Keratinocyte (primary cell): Measurements from ENCODE around the gene CRTAP. TPM values are rescaled to one million over a fixed set of nuclear protein-coding genes. Genes with fewer than 3 reads are reported as not detected.

Source experiments
- DNase-seq: peaks from one replicate; pipeline ENCODE4 v3.0.0-alpha.2; 2011; ENCODE audit warnings: low read depth, missing footprints, low spot score
- FAIRE-seq: peaks from 2 replicates; lab custom pipeline; 2011; peaks lifted over from hg19 to GRCh38; lab: Jason Lieb, UNC
- H2AFZ ChIP-seq: 2 replicates; pipeline ENCODE4 v1.6.0; 2012; ENCODE audit warnings: low read length, control low read depth, inconsistent platforms; ENCODE audit not compliant: control insufficient read depth
- H3K27ac ChIP-seq: 2 replicates; pipeline ENCODE4 v1.5.1; 2011; ENCODE audit warnings: low read length; ENCODE audit not compliant: control insufficient read depth, insufficient read depth
- H3K27me3 ChIP-seq: 3 replicates; pipeline ENCODE4 v1.6.0; 2011; ENCODE audit warnings: low read length; ENCODE audit not compliant: control insufficient read depth, insufficient read depth; ENCODE audit errors: extremely low read depth
- H3K36me3 ChIP-seq, 2 experiments: 2 replicates in 1 of 2; 3 replicates in 1 of 2; pipeline ENCODE4 v1.5.1; 2011; ENCODE audit warnings: low read length in 2 of 2, mild to moderate bottlenecking in 1 of 2; ENCODE audit not compliant: control insufficient read depth in 2 of 2, insufficient read depth in 2 of 2; ENCODE audit errors: extremely low read depth in 1 of 2
- H3K4me1 ChIP-seq: 3 replicates; pipeline ENCODE4 v1.5.1; 2011; ENCODE audit warnings: low read length; ENCODE audit not compliant: control insufficient read depth, insufficient read depth; ENCODE audit errors: extremely low read depth
- H3K4me2 ChIP-seq: 3 replicates; pipeline ENCODE4 v1.6.0; 2011; ENCODE audit warnings: low read depth, low read length; ENCODE audit not compliant: control insufficient read depth, insufficient read depth; ENCODE audit errors: extremely low read depth
- H3K4me3 ChIP-seq, 3 experiments: fragments of 200-600 bp in 1 of 3; sonication (generic) in 1 of 3; 2 replicates in 2 of 3; 3 replicates in 1 of 3; pipeline ENCODE4 v1.5.1; 2011 to 2016; ENCODE audit warnings: low read length in 3 of 3, mild to moderate bottlenecking in 3 of 3, control low read depth in 2 of 3, inconsistent platforms in 1 of 3, low read depth in 1 of 3, mixed read lengths in 1 of 3, mixed run types in 1 of 3, moderate library complexity in 1 of 3; ENCODE audit not compliant: control insufficient read depth in 2 of 3, insufficient read depth in 2 of 3; ENCODE audit errors: extremely low read depth in 1 of 3
- H3K79me2 ChIP-seq: 2 replicates; pipeline ENCODE4 v1.6.0; 2012; ENCODE audit warnings: low read length; ENCODE audit not compliant: control insufficient read depth, insufficient read depth
- H3K9ac ChIP-seq: 3 replicates; pipeline ENCODE4 v1.6.0; 2011; ENCODE audit warnings: low read length; ENCODE audit not compliant: control insufficient read depth, insufficient read depth; ENCODE audit errors: extremely low read depth
- H3K9me1 ChIP-seq: 3 replicates; pipeline ENCODE4 v1.6.0; 2011; ENCODE audit warnings: low read length; ENCODE audit not compliant: control insufficient read depth, insufficient read depth; ENCODE audit errors: extremely low read depth
- H3K9me3 ChIP-seq: 2 replicates; pipeline ENCODE4 v1.5.1; 2012; ENCODE audit warnings: low read depth, low read length; ENCODE audit not compliant: control insufficient read depth
- H4K20me1 ChIP-seq: 3 replicates; pipeline ENCODE4 v1.6.0; 2011; ENCODE audit warnings: low read length; ENCODE audit not compliant: control insufficient read depth, insufficient read depth; ENCODE audit errors: extremely low read depth
- EZH2 ChIP-seq: IDR thresholded peaks from one replicate; pipeline ENCODE4 v1.6.1; 2012; ENCODE audit warnings: inconsistent platforms, mild to moderate bottlenecking, low read length, moderate library complexity
- dilution Hi-C: fragments of 300-500 bp; cut with MboI; formaldehyde crosslinking; loops from one replicate; pipeline ENCODE4 v1.7.0; 2020; ENCODE audit warnings: low sequenced_read_pairs; ENCODE audit not compliant: extremely low pct_ligation_motif_present
- polyA plus RNA-seq, 5 experiments: library from polyadenylated mRNA; depleted of rRNA in 3 of 5; stranded (reverse) in 3 of 5; stranded (forward) in 1 of 5; unstranded in 1 of 5; fragments of >200 nt; gene quantifications; 1 replicate in 1 of 5; 2 replicates in 3 of 5; 3 replicates in 1 of 5; pipeline versions ENCODE4 v1.2.1 to v1.2.3, GENCODE V29; 2011 to 2012; ENCODE audit warnings: missing spikeins in 2 of 5, low read depth in 1 of 5, low replicate concordance in 1 of 5
- TF ChIP-seq, protein P1 (sequence below), 3 experiments: IDR thresholded peaks in 1 of 3; conservative IDR thresholded peaks in 1 of 3; optimal IDR thresholded peaks in 1 of 3; 2 replicates in 2 of 3; 3 replicates in 1 of 3; pipeline versions ENCODE3 to v1.5.1; 2011; ENCODE audit warnings: low read length in 3 of 3, mild to moderate bottlenecking in 3 of 3, moderate library complexity in 2 of 3, control low read depth in 1 of 3, inconsistent platforms in 1 of 3; ENCODE audit not compliant: insufficient read depth in 2 of 3; ENCODE audit errors: extremely low read depth in 1 of 3

Gene CRTAP
- polyA plus RNA-seq, 1 donor (not counting 4 experiments of a cell fraction or from before 2014, with no cell fraction given), result 170 TPM

- Histone ChIP-seq H3K27me3 (no peaks in the 10 kb centered on the region), H3K79me2 (peaks cover 6% of the 10 kb centered on the region), H3K27ac (no peak overlapping the region), H3K9me3 (no peaks in the 10 kb centered on the region), H3K4me2 (no peak overlapping the region), H3K9ac (no peak overlapping the region), H3K4me3 (no peak overlapping the region), H4K20me1 (no peaks in the 10 kb centered on the region), H3K9me1 (no peaks in the 10 kb centered on the region), H3K4me1 (no peaks in the 10 kb centered on the region), H2AFZ (no peak overlapping the region), H3K36me3 (peaks cover 0 to 10% of the 10 kb centered on the region in 2 experiments)
- DNase-seq (no peak), FAIRE-seq (no peak)
- dilution Hi-C loops, result no loop called here
- no peak for TF ChIP-seq EZH2
- TF ChIP-seq, protein P1, sequence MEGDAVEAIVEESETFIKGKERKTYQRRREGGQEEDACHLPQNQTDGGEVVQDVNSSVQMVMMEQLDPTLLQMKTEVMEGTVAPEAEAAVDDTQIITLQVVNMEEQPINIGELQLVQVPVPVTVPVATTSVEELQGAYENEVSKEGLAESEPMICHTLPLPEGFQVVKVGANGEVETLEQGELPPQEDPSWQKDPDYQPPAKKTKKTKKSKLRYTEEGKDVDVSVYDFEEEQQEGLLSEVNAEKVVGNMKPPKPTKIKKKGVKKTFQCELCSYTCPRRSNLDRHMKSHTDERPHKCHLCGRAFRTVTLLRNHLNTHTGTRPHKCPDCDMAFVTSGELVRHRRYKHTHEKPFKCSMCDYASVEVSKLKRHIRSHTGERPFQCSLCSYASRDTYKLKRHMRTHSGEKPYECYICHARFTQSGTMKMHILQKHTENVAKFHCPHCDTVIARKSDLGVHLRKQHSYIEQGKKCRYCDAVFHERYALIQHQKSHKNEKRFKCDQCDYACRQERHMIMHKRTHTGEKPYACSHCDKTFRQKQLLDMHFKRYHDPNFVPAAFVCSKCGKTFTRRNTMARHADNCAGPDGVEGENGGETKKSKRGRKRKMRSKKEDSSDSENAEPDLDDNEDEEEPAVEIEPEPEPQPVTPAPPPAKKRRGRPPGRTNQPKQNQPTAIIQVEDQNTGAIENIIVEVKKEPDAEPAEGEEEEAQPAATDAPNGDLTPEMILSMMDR (optimal IDR thresholded peaks at IDR 0.05 in 1 of 3, IDR thresholded peaks at IDR 0.05 in 1 of 3, conservative IDR thresholded peaks at IDR 0.05 in 1 of 3; ENCODE audit: extremely low read depth in 1 of 3, insufficient read depth in 2 of 3, low read length in 3 of 3), result no peak
Observed at GRCh38 chr3:33071946-33072345, 41.9 kb upstream of the CRTAP start.

- Histone ChIP-seq H3K9me1 (no peaks in the 10 kb centered on the region), H3K4me3 (no peak overlapping the region), H3K27me3 (no peaks in the 10 kb centered on the region), H3K36me3 (peaks cover 0 to 4% of the 10 kb centered on the region in 2 experiments), H3K79me2 (peaks cover 6% of the 10 kb centered on the region), H3K4me1 (no peaks in the 10 kb centered on the region), H3K4me2 (no peak overlapping the region), H2AFZ (no peak overlapping the region), H3K9me3 (no peaks in the 10 kb centered on the region), H3K9ac (no peak overlapping the region), H3K27ac (no peak overlapping the region), H4K20me1 (no peaks in the 10 kb centered on the region)
- dilution Hi-C loops, result no loop called here
- FAIRE-seq (peak; percentile 59), DNase-seq (no peak)
- TF ChIP-seq, protein P1 (optimal IDR thresholded peaks at IDR 0.05 in 1 of 3, IDR thresholded peaks at IDR 0.05 in 1 of 3, conservative IDR thresholded peaks at IDR 0.05 in 1 of 3; ENCODE audit: extremely low read depth in 1 of 3, insufficient read depth in 2 of 3, low read length in 3 of 3), result peak; percentile 92 to 95 (median 93)
- TF ChIP-seq EZH2, result no peak
Observed at GRCh38 chr3:33074217-33075067, 39.4 kb upstream of the CRTAP start.
